HepG2 (cell line): ENCODE results near the gene FBXO8. TPM values are rescaled to one million over a fixed set of nuclear protein-coding genes. Genes with fewer than 3 reads are reported as not detected.
A peak's percentile ranks its signal among the peaks of the same experiment; 100 is the strongest.

ENCODE experiments used
- ATAC-seq: fragments of 200-7000 bp; cut with Tn5 transposase; 3 replicates; pipeline ENCODE4 v1.9.1; 2020; ENCODE audit warnings: mild to moderate bottlenecking, moderate library complexity
- BruUV-seq: library from RNA; stranded (reverse); fragments of 400-500 nt; replicated peaks from 2 replicates; lab custom pipeline; 2021; lab: Mats Ljungman, UMichigan
- CTCF ChIA-PET: fragments of 300-600 bp; formaldehyde crosslinking; extraction: SDS; loops from one replicate; lab custom pipeline; 2021; ENCODE audit warnings: low total read pairs, inconsistent platforms, low intra/inter-chr PET ratio; lab: Yijun Ruan, JAX
- POLR2A ChIA-PET: fragments of 350-600 bp; sonication (Branson Sonifier 250); formaldehyde crosslinking; loops from one replicate; lab custom pipeline; 2020; ENCODE audit warnings: antibody characterized with exemption, inconsistent platforms; lab: Yijun Ruan, JAX
- DNase-seq: peaks from one replicate; pipeline ENCODE4 v3.0.0-alpha.2; 2015; ENCODE audit warnings: low spot score
- FAIRE-seq: peaks from 3 replicates; lab custom pipeline; 2011; peaks lifted over from hg19 to GRCh38; lab: Jason Lieb, UNC
- H2AFZ ChIP-seq: one replicate; pipeline ENCODE4 v1.6.1; 2011; ENCODE audit warnings: low read length, inconsistent platforms
- H3K27ac ChIP-seq: fragments of 300-600 bp; 3 replicates; pipeline ENCODE4 v1.8.0; 2011; ENCODE audit warnings: mixed run types, mild to moderate bottlenecking, mixed read lengths, low read length, inconsistent platforms; ENCODE audit not compliant: insufficient read depth; ENCODE audit errors: extremely low read length
- H3K27me3 ChIP-seq, 2 experiments: fragments of 200-600 bp in 1 of 2; 2 replicates in 1 of 2; 3 replicates in 1 of 2; pipeline versions ENCODE4 v1.6.0 to v1.8.0; 2011; ENCODE audit warnings: low read length in 2 of 2, mild to moderate bottlenecking in 2 of 2, moderate library complexity in 2 of 2, inconsistent platforms in 1 of 2; ENCODE audit not compliant: insufficient read depth in 2 of 2, control insufficient read depth in 1 of 2
- H3K36me3 ChIP-seq, 2 experiments: fragments of 200-600 bp in 1 of 2; replicated peaks in 1 of 2; 2 replicates in 1 of 2; 3 replicates in 1 of 2; pipeline versions ENCODE4 v1.5.1 to v1.8.0; 2011; ENCODE audit warnings: low read length in 2 of 2, inconsistent platforms in 1 of 2; ENCODE audit not compliant: insufficient read depth in 2 of 2, control insufficient read depth in 1 of 2
- H3K4me1 ChIP-seq: 2 replicates; pipeline ENCODE4 v1.5.1; 2012; ENCODE audit warnings: low read length, inconsistent platforms; ENCODE audit not compliant: insufficient read depth
- H3K4me2 ChIP-seq: 2 replicates; pipeline ENCODE4 v1.6.0; 2011; ENCODE audit warnings: low read depth, low read length, inconsistent platforms
- H3K4me3 ChIP-seq, 3 experiments: fragments of 200-600 bp in 1 of 3; sonication (generic), shearing (Covaris generic) in 1 of 3; replicated peaks in 1 of 3; 2 replicates each; pipeline ENCODE4 v1.5.1; 2011 to 2016; ENCODE audit warnings: low read length in 3 of 3, inconsistent platforms in 2 of 3, low read depth in 2 of 3, mild to moderate bottlenecking in 2 of 3, control low read depth in 1 of 3, mixed read lengths in 1 of 3; ENCODE audit not compliant: insufficient read depth in 1 of 3
- H3K79me2 ChIP-seq: one replicate; pipeline ENCODE4 v1.6.1; 2011; ENCODE audit warnings: low read length, inconsistent platforms; ENCODE audit not compliant: insufficient read depth
- H3K9ac ChIP-seq: 2 replicates; pipeline ENCODE4 v1.6.0; 2011; ENCODE audit warnings: mild to moderate bottlenecking, low read depth, low read length, inconsistent platforms; ENCODE audit not compliant: insufficient read depth
- H3K9me3 ChIP-seq: 2 replicates; pipeline ENCODE4 v1.5.1; 2012; ENCODE audit warnings: mild to moderate bottlenecking, low read length
- H4K20me1 ChIP-seq: 2 replicates; pipeline ENCODE4 v1.6.0; 2011; ENCODE audit warnings: inconsistent platforms, mild to moderate bottlenecking, low read length, moderate library complexity; ENCODE audit not compliant: insufficient read depth
- AKAP8 ChIP-seq: sonication (generic); formaldehyde crosslinking; IDR thresholded peaks from 2 replicates; pipeline ENCODE4 v1.5.1; 2020; ENCODE audit warnings: mild to moderate bottlenecking, missing genetic modification reagents
- ERF ChIP-seq: IDR thresholded peaks from 2 replicates; pipeline ENCODE4 v1.6.1; 2018; ENCODE audit warnings: missing biosample characterization, missing genetic modification reagents
- HMG20A ChIP-seq: IDR thresholded peaks from 2 replicates; pipeline ENCODE4 v1.6.1; 2016; ENCODE audit warnings: borderline replicate concordance
- JUN ChIP-seq: sonication (generic); formaldehyde crosslinking; IDR thresholded peaks from 2 replicates; pipeline ENCODE4 v1.4.0; 2020; ENCODE audit warnings: mild to moderate bottlenecking, missing genetic modification reagents
- TBP ChIP-seq: sonication (generic); formaldehyde crosslinking; IDR thresholded peaks from 2 replicates; pipeline ENCODE4 v1.5.0; 2020; ENCODE audit warnings: missing genetic modification reagents
- ZNF17 ChIP-seq: sonication (generic); formaldehyde crosslinking; IDR thresholded peaks from 2 replicates; pipeline ENCODE4 v1.5.0; 2020; ENCODE audit warnings: mild to moderate bottlenecking, missing genetic modification reagents
- ZNF20 ChIP-seq: sonication (generic); formaldehyde crosslinking; IDR thresholded peaks from 2 replicates; pipeline ENCODE4 v1.4.0; 2020; ENCODE audit warnings: mild to moderate bottlenecking, moderate library complexity, missing genetic modification reagents
- WGBS: methylation state at CpG from one replicate; pipeline ENCODE4 v1.1.6; 2017; ENCODE audit warnings: low lambda C conversion rate; 5-methylcytosine and 5-hydroxymethylcytosine counted together
- in situ Hi-C: cut with HindIII; loops from 2 replicates; pipeline ENCODE4 v1.10.0; 2017; ENCODE audit warnings: low pct_unique_long_range_greater_than_20kb; ENCODE audit not compliant: extremely low pct_ligation_motif_present
- intact Hi-C: fragments of 100-400 bp; cut with micrococcal nuclease; formaldehyde crosslinking; loops from one replicate; pipeline ENCODE4 v1.10.0; 2022; ENCODE audit not compliant: unreplicated experiment
- polyA plus RNA-seq, 8 experiments: library from polyadenylated mRNA; depleted of rRNA in 3 of 8; stranded (reverse) in 7 of 8; unstranded in 1 of 8; fragments of >200 nt; fragmentation: Illumina TruSeq in 4 of 8; extraction: Trizol in 4 of 8; gene quantifications; 2 replicates each; pipeline versions ENCODE4 v1.2.1 to v1.2.3, GENCODE V29; 2011 to 2016; ENCODE audit warnings: low read depth in 4 of 8, missing spikeins in 1 of 8, mixed read lengths in 1 of 8; ENCODE audit not compliant: insufficient read depth in 1 of 8
- total RNA-seq, 5 experiments: library from RNA; depleted of rRNA; stranded (reverse); fragments of >200 nt; fragmentation: Illumina TruSeq; extraction: Trizol; gene quantifications; 2 replicates each; pipeline ENCODE4 v1.2.3, GENCODE V29; 2016; ENCODE audit warnings: low read depth in 1 of 5
- TF ChIP-seq, protein P1 (sequence below): sonication (generic); formaldehyde crosslinking; IDR thresholded peaks from 2 replicates; pipeline ENCODE4 v1.4.0; 2020; ENCODE audit warnings: missing genetic modification reagents
- TF ChIP-seq, protein P2 (sequence below), 2 experiments: sonication (generic) in 1 of 2; formaldehyde crosslinking in 1 of 2; IDR thresholded peaks; 2 replicates each; pipeline versions ENCODE4 v1.4.0 to v1.6.1; 2018 to 2020; ENCODE audit warnings: missing genetic modification reagents in 2 of 2, borderline replicate concordance in 1 of 2, low read depth in 1 of 2, mild to moderate bottlenecking in 1 of 2, missing biosample characterization in 1 of 2
- TF ChIP-seq, protein P3 (sequence below): sonication (generic); formaldehyde crosslinking; IDR thresholded peaks from 2 replicates; pipeline ENCODE4 v1.8.0; 2022; ENCODE audit warnings: missing genetic modification reagents, mild to moderate bottlenecking, moderate library complexity, borderline replicate concordance
- TF ChIP-seq, protein P4 (sequence below): sonication (generic); formaldehyde crosslinking; conservative IDR thresholded peaks from 2 replicates; pipeline ENCODE4 v1.4.0; 2020; ENCODE audit warnings: missing genetic modification reagents

Gene FBXO8
- total and polyA plus RNA-seq, 2 of the 13 experiments (the other 11 are each of a cell fraction or from before 2014, with no cell fraction given): 11.7 to 15.2 TPM

DNA sequence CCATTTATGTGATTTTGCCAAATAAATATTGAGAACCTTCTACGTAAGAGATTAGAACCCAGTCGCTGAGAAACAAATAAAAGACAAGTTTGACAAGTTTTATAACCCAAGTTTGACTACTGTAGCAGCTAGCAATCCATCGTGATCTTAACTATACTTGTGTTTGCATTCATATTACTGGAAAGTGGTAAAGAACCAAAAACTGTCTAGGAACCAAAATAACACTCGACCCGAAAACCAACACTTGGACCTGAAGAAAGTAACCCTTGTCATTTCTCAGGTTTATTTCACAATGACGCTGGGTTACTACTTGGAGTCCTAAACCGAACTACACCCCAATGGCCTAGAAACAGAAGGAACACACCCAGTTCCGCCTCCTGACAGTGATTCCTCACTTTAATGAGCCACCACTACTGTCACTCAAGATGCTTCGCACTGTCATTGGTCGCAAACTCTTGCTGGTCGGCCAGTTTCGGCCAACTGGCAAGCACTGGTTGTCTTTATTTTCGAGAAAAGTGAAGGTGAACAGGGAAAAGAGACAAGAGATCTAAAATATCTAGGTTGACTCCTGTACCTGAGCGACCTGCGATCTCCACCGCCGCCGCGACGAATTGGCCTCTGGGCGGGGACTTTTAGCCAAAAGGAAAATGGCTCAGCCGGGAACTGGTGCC is 496 bp downstream of the FBXO8 start:
- in situ Hi-C loops: no loop called here
- H3K36me3 ChIP-seq: no peaks in the 10 kb centered on the region
- peak; percentile 79 for FAIRE-seq
- POLR2A ChIA-PET: interaction anchor here (1.5 kb wide), 1 partner anchor 23 kb away, joined by 4 read pairs; no protein-coding TSS in a partner anchor
- H3K27me3 ChIP-seq: no peaks in the 10 kb centered on the region; a peak in 1 of 5 replicates
- DNase-seq: peak; percentile 93
- intact Hi-C loops: loop anchor here (2.0 kb wide), 1 partner anchor 60 kb away; no protein-coding TSS in a partner anchor
- CTCF ChIA-PET: no interaction called here
- H3K79me2 ChIP-seq: peaks cover 45% of the 10 kb centered on the region
- H3K9ac ChIP-seq: peak overlapping the region; percentile 99
- H3K4me1 ChIP-seq: peaks cover 25% of the 10 kb centered on the region
- under 1% methylated on average over 22 of the region's 22 CpGs for WGBS
- no peaks in the 10 kb centered on the region for H4K20me1 ChIP-seq
- H3K27ac ChIP-seq: peak overlapping the region; percentile 100
- peak; percentile 98 for ATAC-seq
- BruUV-seq: TSS peak; percentile 74
- H3K9me3 ChIP-seq: no peaks in the 10 kb centered on the region
- peak overlapping the region; percentile 100 for H2AFZ ChIP-seq
- H3K4me3 ChIP-seq: peak overlapping the region; percentile 92 to 95 (median 93)
- peak overlapping the region; percentile 73 for H3K4me2 ChIP-seq
- TF ChIP-seq ZNF20 (CRISPR knock-in tag): no peak
- TF ChIP-seq, protein P1, sequence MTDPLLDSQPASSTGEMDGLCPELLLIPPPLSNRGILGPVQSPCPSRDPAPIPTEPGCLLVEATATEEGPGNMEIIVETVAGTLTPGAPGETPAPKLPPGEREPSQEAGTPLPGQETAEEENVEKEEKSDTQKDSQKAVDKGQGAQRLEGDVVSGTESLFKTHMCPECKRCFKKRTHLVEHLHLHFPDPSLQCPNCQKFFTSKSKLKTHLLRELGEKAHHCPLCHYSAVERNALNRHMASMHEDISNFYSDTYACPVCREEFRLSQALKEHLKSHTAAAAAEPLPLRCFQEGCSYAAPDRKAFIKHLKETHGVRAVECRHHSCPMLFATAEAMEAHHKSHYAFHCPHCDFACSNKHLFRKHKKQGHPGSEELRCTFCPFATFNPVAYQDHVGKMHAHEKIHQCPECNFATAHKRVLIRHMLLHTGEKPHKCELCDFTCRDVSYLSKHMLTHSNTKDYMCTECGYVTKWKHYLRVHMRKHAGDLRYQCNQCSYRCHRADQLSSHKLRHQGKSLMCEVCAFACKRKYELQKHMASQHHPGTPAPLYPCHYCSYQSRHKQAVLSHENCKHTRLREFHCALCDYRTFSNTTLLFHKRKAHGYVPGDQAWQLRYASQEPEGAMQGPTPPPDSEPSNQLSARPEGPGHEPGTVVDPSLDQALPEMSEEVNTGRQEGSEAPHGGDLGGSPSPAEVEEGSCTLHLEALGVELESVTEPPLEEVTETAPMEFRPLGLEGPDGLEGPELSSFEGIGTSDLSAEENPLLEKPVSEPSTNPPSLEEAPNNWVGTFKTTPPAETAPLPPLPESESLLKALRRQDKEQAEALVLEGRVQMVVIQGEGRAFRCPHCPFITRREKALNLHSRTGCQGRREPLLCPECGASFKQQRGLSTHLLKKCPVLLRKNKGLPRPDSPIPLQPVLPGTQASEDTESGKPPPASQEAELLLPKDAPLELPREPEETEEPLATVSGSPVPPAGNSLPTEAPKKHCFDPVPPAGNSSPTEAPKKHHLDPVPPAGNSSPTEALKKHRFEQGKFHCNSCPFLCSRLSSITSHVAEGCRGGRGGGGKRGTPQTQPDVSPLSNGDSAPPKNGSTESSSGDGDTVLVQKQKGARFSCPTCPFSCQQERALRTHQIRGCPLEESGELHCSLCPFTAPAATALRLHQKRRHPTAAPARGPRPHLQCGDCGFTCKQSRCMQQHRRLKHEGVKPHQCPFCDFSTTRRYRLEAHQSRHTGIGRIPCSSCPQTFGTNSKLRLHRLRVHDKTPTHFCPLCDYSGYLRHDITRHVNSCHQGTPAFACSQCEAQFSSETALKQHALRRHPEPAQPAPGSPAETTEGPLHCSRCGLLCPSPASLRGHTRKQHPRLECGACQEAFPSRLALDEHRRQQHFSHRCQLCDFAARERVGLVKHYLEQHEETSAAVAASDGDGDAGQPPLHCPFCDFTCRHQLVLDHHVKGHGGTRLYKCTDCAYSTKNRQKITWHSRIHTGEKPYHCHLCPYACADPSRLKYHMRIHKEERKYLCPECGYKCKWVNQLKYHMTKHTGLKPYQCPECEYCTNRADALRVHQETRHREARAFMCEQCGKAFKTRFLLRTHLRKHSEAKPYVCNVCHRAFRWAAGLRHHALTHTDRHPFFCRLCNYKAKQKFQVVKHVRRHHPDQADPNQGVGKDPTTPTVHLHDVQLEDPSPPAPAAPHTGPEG (CRISPR knock-in tag): no peak
- TF ChIP-seq, protein P2, sequence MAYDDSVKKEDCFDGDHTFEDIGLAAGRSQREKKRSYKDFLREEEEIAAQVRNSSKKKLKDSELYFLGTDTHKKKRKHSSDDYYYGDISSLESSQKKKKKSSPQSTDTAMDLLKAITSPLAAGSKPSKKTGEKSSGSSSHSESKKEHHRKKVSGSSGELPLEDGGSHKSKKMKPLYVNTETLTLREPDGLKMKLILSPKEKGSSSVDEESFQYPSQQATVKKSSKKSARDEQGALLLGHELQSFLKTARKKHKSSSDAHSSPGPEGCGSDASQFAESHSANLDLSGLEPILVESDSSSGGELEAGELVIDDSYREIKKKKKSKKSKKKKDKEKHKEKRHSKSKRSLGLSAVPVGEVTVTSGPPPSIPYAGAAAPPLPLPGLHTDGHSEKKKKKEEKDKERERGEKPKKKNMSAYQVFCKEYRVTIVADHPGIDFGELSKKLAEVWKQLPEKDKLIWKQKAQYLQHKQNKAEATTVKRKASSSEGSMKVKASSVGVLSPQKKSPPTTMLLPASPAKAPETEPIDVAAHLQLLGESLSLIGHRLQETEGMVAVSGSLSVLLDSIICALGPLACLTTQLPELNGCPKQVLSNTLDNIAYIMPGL (CRISPR knock-in tag; IDR thresholded peaks at IDR 0.05; ENCODE audit: borderline replicate concordance in 1 of 2, low read depth in 1 of 2): no peak
- no peak for TF ChIP-seq HMG20A (CRISPR knock-in tag)
- TF ChIP-seq, protein P3, sequence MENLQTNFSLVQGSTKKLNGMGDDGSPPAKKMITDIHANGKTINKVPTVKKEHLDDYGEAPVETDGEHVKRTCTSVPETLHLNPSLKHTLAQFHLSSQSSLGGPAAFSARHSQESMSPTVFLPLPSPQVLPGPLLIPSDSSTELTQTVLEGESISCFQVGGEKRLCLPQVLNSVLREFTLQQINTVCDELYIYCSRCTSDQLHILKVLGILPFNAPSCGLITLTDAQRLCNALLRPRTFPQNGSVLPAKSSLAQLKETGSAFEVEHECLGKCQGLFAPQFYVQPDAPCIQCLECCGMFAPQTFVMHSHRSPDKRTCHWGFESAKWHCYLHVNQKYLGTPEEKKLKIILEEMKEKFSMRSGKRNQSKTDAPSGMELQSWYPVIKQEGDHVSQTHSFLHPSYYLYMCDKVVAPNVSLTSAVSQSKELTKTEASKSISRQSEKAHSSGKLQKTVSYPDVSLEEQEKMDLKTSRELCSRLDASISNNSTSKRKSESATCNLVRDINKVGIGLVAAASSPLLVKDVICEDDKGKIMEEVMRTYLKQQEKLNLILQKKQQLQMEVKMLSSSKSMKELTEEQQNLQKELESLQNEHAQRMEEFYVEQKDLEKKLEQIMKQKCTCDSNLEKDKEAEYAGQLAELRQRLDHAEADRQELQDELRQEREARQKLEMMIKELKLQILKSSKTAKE (CRISPR knock-in tag): no peak
- peak; percentile 2; the same call in 1 of the 2 replicates for TF ChIP-seq ERF
- TF ChIP-seq, protein P4, sequence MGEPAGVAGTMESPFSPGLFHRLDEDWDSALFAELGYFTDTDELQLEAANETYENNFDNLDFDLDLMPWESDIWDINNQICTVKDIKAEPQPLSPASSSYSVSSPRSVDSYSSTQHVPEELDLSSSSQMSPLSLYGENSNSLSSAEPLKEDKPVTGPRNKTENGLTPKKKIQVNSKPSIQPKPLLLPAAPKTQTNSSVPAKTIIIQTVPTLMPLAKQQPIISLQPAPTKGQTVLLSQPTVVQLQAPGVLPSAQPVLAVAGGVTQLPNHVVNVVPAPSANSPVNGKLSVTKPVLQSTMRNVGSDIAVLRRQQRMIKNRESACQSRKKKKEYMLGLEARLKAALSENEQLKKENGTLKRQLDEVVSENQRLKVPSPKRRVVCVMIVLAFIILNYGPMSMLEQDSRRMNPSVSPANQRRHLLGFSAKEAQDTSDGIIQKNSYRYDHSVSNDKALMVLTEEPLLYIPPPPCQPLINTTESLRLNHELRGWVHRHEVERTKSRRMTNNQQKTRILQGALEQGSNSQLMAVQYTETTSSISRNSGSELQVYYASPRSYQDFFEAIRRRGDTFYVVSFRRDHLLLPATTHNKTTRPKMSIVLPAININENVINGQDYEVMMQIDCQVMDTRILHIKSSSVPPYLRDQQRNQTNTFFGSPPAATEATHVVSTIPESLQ (CRISPR knock-in tag): no peak
- no peak for TF ChIP-seq ZNF17 (CRISPR knock-in tag)
- TF ChIP-seq JUN (CRISPR knock-in tag): no peak
- TF ChIP-seq AKAP8 (CRISPR knock-in tag): no peak
- TF ChIP-seq TBP: no peak
